NCI-H187 (cell line): ENCODE data around the gene TRAPPC13.
"Not testable (repeated sequence)": the region's sequence is repeated elsewhere in the genome, so short reads cannot be mapped to it uniquely, and the experiment has no call there.

Experiments
- DNase-seq, 2 experiments: peaks; one replicate each; lab custom pipeline; 2025; lab: John Stamatoyannopoulos, UW

Gene TRAPPC13, protein sequence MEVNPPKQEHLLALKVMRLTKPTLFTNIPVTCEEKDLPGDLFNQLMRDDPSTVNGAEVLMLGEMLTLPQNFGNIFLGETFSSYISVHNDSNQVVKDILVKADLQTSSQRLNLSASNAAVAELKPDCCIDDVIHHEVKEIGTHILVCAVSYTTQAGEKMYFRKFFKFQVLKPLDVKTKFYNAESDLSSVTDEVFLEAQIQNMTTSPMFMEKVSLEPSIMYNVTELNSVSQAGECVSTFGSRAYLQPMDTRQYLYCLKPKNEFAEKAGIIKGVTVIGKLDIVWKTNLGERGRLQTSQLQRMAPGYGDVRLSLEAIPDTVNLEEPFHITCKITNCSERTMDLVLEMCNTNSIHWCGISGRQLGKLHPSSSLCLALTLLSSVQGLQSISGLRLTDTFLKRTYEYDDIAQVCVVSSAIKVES

DNA sequence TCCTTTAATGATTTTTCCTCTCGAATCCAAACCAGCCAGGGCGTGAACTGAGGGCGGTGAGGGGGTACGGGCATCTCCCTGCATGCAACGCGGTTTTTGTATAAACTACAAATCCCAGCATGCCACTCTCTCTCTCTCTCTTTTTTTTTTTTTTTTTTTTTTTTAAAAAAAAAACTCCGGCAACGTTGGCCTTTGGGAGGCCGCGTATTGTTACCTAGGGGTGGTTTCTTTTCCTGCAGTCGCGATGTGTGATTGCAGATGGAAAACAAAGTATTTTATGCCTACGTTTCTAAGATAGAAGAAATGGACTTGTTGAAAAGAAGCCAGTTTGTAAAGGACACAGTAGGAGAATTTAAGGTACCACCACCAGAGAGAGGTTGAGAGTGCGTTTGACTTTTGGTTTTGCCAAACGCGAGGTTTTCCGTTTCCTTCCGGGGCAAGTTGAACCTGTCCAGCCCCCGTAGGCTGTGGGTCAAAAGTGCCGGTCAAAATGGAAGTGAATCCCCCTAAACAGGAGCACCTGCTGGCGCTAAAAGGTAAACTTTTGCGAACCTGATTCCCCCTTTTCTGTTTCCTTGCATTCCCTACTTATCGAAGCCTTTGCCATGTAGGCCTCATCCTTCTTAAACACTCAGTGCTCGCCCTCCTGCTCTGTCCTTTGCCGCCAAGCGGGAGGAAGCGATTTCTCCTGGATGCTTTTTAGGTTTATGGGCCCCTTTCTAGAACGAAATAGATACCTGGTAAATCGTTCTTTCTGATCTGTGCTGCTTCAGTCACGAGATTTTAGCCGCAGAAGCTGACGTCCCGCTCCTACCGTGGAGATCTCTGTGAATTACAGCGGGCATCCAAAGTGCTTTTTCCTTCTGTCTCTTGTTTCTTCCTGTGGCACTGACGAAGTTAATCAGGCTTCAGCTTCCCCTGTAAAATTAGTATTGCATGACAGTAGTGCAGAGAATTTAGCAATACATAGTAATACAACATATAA lies at the start of gene TRAPPC13, which contains the start of gene SHLD3:
TSS of gene TRAPPC13 (plus strand) at position 457 of the 985 bp plus-strand sequence. CDS start at position 491, 34 bp downstream.
TSS of gene SHLD3 (plus strand) at position 457 of the 985 bp plus-strand sequence. CDS start 4,561 bp downstream, outside the sequence.
- peak; percentile 89 to 95 for DNase-seq

DNA sequence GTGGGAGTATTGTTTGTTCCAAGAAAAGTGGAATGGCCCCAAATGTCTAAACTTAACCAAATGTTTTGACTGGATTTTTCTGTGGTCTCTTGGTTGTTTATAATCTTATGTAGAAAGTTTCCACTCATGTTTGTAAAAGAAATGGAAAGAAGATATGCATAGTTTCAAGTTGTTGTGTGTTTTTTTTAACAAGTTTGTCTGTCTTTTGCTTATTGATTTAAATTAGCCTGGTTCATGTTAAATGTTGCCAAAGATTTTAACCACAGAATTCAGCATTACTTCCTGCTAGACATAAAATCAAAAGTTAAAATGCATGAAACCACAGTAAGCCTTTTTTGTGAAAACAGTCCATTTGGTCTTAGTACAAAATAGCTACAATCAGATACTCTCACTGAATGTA lies 47.7 kb upstream of the TRAPPC13 start:
- DNase-seq: no peak

DNA sequence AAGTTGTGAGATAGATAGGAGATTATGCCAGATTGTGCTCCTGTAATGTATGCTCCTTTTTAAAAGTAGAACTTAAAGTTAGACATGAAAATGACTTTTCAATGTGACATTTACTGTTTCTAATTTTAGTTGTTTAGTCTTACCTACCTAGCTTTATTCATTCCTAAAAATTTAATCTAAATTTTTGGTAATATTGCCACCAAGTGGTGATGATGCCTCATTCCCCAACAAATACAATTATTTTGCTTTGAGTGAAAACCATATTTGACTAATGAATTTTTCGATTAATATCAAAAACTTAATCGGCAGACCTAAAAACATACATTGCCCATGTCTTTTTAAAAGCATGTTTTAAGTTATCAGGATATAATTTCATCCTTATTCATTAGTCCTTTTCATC lies 36.1 kb upstream of the TRAPPC13 start:
- DNase-seq: no peak

DNA sequence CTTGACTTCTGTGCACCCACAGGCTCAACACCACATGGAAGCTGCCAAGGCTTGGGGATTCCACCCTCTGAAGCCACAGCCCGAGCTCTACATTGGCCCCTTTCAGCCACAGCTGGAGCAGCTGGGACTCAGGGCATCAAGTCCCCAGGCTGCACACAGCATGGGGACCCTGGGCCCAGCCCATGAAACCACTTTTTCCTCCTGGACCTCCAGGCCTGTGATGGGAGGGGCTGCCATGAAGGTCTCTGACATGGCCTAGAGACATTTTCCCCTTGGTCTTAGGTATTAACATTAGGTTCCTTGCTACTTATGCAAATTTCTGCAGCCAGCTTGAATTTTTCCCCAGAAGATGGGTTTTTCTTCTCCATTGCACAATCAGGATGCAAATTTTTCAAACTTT lies 23.1 kb upstream of the TRAPPC13 start:
- DNase-seq: not testable (repeated sequence)

DNA sequence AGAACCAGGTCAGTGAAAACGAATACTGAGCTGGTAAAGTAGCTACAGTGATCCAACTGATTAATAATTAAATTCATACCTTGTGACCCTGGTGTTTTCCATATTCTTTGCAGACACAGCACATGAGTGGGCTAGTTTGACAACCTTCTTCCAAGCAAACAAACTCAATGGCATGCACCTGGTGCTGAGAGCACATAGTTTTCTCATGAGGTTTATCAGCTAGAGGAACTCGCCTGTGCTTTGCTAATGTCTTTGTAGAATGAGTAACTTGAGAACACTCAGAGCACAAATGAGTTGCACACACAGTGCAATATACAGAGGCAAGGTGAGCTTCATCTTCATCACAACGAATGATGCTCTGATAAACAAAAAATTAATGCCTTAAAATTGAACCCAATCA lies 13.3 kb upstream of the TRAPPC13 start:
- DNase-seq: peak; percentile 66 to 68

DNA sequence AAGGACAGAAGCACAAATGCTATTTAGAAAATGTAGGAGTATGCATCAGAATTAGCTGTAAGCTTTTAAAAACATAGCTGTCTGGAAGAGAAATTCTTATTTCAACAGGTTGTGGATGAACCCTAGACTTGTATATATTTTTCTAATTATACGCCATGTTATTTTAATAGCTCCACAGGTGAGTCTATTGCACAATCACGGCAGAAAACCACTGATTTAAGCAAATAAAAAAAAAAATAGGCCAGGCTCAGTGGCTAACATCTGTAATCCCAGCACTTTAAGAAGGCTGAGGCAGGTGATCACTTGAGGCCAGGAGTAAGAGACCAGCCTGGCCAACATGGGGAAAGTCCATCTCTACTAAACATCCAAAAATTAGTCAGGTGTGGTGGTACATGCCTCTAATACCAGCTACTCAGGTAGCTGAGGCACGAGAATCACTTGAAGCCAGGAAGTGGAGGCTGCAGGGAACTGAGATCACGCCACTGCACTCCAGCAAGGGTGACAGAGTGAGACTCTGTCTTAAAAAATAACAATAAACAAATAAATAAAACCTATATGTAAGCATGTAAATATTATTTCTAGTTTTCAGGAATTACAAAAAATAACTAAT lies 12.4 kb upstream of the TRAPPC13 start:
- DNase-seq: no peak

DNA sequence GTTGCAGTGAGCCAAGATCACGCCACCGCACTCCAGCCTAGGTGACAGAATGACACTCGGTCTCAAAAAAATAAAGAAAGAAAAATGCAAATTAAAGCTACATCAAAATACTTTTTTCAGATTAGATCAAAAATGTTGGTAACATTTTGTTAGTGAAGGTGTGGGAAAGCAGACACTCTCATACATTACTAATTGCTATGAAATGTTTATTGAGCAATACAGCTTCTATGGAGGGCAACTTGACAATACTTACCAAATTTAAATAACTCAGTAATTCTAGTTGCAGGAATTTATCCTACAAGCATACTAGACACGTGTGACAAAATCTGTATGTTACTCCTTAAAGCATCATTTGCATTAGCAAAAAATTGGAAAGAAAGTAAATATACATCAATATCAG lies 4.8 kb upstream of the TRAPPC13 start:
- no peak for DNase-seq

DNA sequence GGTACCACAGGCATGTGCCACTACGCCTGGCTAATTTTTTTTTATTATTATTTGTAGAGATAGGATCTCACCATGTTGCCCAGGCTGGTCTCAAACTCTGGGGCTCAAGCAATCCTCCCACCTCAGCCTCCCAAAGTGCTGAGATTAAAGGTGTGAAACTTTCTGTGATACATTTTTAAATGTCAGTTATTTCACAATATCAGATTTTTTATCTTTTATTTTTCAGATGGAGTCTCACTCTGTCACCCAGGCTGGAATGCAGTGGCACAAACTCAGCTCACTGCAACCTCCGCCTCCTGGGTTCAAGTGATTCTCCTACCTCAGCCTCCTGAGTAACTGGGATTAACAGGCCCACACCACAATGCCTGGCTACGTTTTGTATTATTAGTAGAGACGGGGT lies 2.9 kb upstream of the TRAPPC13 start:
- DNase-seq: not testable (repeated sequence)

DNA sequence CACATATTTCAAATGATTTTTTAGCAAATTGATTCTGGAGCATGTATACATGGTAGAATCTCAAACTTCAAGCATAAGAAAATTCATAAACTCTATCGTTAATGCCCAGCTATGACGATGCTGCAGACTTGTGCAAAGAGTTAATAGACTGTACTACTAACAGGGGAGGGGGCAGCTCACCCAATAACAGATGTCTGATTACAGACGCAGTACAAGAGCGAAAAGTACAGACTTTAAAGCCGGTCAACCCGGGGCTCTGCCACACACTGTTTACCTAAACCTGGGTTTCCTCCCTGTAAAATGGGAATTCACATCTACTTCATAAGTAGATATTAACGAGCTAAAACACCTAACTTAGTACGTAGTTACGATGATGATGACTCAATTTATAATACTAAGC lies 1.3 kb upstream of the TRAPPC13 start:
- no peak for DNase-seq

DNA sequence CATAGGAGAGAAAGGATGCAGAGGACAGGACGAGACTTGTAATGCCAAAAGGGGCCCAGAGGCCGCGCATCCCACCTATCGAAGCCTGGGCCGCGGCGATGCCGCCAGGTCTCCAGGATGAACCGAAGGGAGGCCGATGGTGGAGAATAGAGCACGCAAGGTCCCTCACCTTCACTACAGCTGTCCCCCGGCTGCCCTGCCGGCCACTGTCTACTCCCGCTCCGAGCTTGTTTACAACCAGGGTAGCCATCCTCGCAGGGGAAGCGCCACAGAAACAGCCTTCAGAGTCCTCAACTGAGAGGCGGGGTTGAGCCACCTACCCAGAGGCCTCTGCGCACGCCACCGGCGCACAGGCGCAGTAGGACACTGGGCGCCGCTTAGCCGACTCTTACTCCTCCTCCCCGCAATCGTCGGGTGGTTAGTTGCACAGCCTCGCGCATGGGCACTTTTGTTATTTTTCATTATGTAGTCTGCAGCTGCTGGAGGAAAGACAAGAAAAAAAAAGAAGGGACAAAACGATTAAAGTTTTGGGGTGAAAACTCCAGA lies 729 bp upstream of the TRAPPC13 start, which contains the start of gene TRIM23:
TSS of gene TRIM23 (minus strand) at position 309 of the 546 bp plus-strand sequence. CDS start at position 250, 59 bp downstream.
- DNase-seq: peak; percentile 92 to 95

DNA sequence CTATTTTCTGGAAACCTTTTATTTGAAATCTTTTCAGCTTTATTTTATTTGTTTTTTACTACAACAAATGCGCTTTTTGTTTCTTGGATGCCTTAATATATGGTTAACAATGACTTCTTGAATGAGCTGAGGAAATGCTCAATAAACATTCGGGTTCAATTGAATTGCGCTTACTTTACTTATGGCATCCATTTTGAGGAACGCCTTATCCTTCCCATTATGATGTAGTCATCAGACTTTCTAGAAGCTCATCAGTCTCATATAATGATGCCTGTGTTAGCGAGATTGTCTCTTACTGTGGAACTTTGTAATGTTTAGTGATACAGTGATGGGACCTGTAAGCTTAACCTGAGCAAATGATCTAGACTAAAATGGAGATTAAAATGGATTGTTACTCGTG lies 916 bp downstream of the TRAPPC13 start:
- no peak for DNase-seq

DNA sequence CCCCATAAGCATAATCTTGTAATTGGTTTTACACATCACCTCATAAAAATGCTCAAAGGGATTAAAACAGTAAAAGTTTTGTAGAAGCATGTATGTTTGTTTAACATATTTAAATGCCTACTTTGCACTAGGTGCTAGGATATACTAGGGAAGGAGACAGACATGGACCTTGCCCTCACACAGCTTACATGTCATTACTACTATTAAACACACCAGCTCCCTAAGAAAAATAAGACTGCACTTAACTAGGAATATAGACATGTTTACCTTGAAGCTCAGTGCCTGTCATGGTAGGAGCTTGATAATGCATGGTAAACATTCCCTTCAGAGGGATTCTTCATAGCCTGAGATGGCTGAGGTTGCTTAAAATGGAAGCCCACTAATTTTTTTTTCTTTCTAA lies 6.2 kb downstream of the TRAPPC13 start:
- DNase-seq: no peak

DNA sequence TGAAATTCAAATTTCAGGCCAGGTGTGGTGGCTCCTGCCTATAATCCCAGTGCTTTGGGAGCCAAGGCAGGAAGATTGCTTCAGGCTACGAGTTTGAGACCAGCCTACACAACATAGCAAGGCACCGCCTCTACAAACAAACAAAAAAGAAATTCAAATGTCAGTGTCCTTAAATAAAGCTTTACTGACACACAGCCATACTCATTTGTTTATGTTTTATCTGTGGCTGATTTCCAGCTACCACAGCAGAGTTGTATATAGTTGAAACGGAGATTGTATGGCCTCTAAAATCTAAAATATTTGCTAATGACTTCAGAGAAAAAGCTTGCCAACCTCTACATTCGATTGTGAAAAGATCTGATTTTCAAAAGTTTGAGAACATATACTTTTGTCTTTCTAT lies 15.4 kb downstream of the TRAPPC13 start:
- DNase-seq: no peak

DNA sequence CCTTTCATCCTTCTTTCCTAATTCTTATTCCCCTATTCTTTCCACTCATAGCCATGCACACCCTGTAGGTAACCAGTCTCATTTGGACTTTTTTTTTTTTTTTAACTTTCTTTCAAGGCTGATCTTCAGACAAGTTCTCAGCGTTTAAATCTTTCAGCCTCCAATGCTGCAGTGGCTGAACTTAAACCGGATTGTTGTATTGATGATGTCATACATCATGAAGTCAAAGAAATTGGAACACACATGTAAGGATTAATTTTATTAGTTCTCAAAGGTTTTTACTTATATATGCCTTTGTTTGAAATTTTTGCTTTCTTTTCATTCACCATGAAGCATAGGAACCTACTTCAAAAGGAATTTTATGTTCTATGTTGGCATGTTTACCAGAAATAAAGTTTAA lies 22.1 kb downstream of the TRAPPC13 start:
- no peak for DNase-seq

DNA sequence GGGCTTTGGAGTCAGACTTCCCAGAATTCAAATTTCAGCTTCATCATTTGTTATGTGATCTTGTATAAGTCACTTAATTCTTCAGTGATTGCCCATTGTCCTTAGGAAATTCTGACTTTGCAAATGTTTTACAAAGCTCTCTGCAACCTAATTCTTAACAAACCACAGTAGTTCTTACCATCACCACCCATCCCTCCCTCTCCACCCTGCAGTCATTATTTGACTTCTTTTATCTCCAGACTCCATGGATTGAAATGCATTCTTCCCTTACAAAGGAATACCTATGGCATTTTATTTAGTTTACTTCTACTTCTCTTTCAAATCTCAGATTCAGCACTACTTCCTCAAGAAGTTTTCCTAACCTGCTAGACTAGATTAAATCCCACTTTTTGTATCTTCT lies 23.1 kb downstream of the TRAPPC13 start:
- DNase-seq: no peak

DNA sequence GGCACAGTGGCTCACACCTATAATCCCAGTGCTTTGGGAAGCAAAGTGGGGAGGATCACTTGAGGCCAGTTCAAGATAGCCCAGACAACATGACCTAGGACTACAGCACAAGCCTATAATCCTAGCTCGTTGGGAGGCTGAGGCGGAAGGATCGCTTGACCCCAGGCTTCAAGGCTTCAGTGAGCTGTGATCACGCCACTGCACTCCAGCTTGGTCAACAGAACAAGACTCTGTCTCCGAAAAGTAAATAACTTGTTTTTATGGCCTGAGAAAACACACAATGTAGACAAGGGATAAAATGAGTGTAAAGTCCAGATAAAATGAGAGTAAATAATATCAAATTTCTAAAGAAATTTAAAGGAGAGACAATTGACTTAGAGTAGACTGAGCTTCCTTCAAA lies 26.3 kb downstream of the TRAPPC13 start:
- DNase-seq: no peak

DNA sequence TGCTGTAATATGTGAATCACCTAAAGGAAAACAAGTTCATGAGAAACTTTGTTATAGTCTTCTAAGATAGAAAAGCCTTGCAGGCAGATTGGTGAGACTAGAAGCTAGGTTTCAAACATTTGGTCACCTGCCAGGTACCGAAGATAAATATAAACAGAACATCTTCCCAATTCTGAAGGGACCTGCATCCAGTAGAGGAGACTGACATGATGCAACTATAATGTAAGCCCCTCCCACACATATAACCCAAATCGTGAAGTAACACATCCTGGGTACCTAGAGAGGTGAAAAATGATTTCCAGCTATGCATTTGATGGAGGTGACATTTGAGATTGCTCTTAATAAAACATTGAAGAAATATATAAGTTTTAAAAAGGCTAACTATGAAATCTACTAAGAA lies 29.9 kb downstream of the TRAPPC13 start:
- DNase-seq: no peak

DNA sequence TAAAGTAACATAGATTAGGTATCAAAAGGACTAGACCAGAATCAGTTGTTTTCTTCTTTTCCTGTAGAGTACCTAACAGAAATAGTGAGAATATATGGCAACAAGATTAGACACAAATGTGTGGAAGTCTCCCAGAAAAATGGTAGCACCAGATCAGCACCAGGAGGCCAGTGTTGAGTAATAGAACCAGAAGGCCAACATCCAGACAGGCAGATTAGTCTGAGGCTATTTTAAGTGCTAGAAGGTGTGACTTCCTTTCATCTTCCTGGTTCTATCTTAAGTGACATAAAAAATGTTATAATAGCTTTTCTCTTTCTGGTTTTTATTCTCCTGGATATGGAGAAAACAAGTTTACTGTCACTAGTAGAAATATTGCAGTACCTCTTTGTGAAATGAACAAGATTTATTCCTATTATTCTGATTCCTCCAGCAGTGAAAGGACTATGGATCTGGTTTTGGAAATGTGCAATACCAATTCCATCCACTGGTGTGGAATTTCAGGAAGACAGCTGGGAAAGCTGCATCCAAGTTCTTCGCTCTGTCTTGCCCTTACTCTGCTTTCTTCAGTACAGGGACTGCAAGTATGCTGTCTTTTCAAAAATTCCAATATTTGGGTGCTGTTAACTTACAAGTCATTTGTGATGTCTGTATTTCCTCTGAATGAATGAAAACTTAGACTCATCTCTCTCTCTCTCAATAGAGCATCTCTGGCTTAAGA lies 39.1 kb downstream of the TRAPPC13 start:
- no peak for DNase-seq

DNA sequence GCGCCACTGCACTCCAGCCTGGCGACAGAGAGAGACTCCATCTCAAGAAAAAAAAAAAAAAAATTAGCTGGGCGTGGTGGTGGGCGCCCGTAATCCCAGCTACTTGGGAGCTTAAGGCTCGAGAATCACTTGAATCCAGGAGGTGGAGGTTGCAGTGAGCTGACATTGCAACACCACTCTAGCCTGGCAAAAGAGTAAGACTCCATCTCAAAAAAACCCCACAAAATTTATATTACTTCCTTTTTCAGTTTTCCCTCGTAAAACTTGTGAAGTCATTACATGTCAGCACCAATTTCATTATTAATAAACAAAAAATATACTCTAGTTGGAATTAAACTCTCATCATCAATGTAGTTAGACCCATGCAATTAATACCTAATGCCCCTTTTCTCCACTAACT lies 43.9 kb downstream of the TRAPPC13 start:
- no peak for DNase-seq

DNA sequence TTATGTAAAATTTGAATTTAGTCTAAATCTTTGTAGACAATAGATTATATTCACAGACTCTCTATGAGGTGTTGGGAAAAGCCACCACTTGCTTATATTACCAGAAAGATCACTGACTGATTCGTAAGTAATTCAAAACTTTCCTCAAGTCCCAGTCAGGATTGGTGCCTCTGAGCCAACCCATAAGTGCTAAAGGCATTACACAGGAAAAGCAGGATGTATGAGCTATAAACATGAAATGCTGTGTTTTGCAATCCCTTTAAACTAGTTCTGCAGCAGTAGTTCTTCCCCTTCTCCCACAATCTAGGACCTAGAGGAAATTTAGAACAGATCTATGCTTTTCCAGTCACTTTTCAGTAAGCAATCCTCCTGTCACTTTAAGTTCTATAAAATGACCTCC lies 48.0 kb downstream of the TRAPPC13 start:
- no peak for DNase-seq

DNA sequence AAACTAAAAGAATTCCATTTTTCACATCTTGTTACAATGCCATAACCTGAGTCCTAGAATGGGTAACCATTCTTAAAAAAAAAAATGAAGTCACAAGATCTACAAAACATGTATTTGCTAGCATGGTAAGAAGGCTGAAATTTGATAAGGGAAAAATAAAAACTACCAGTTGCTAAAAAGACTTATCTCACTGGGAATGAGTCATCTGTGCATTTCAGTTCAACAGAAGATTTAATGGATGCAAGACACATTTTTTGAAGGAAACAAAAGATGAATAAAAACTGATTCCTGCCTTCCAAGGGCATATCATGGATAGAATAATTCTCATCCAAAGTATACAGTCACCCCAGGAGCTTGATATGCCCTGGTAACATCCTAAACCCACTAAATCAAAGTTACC lies 49.9 kb downstream of the TRAPPC13 start:
- no peak for DNase-seq
